Colonic mucosa (tissue), 4 donors: ENCODE data around the gene EFEMP1. TPM values are rescaled to one million over a fixed set of nuclear protein-coding genes. Genes with fewer than 3 reads are reported as not detected.

Experiments
- DNase-seq: peaks from one replicate; pipeline ENCODE4 v3.0.0-alpha.2; 2020
- H3K27ac ChIP-seq: fragments of 200-600 bp; one replicate; pipeline ENCODE4 v1.8.0; 2021
- H3K27me3 ChIP-seq: fragments of 200-600 bp; one replicate; pipeline ENCODE4 v1.8.0; 2021
- H3K36me3 ChIP-seq: fragments of 200-600 bp; one replicate; pipeline ENCODE4 v1.8.0; 2021
- H3K4me1 ChIP-seq: fragments of 200-600 bp; one replicate; pipeline ENCODE4 v1.8.0; 2021; ENCODE audit warnings: mild to moderate bottlenecking
- H3K4me3 ChIP-seq: fragments of 200-600 bp; one replicate; pipeline ENCODE4 v1.8.0; 2021
- H3K9ac ChIP-seq, 2 donors: one replicate each; pipeline ENCODE4 v1.7.0; 2013; ENCODE audit warnings: control low read depth in 2 of 2, low read depth in 2 of 2, low read length in 2 of 2
- H3K9me3 ChIP-seq: fragments of 200-600 bp; one replicate; pipeline ENCODE4 v1.8.0; 2021
- CTCF ChIP-seq: fragments of 200-600 bp; IDR thresholded peaks from one replicate; pipeline ENCODE4 v1.8.0; 2022; ENCODE audit warnings: antibody characterized with exemption, mild to moderate bottlenecking
- intact Hi-C: fragments of 100-400 bp; cut with DNase I; formaldehyde crosslinking; loops from one replicate; pipeline ENCODE4 v1.14.1; 2022
- total RNA-seq, 2 donors: library from RNA; stranded (reverse); fragmentation: NEBNext Ultra II Directional in 1 of 2; extraction: Animal tissue kit (Norgen Biotek cat#: 25700) in 1 of 2; gene quantifications; one replicate each; pipeline ENCODE4 v1.2.1, GENCODE V29; 2021
- donor health status: healthy.
- donor health status: DM: no; HTN: no; CAD: no.
- donor health status: DM: no; HTN: no; CAD: no.

Gene EFEMP1
- total RNA-seq, 2 donors from 2014 or later: 16.2 to 25.2 TPM

- no peaks in the 10 kb centered on the region for H3K27me3 ChIP-seq
- DNase-seq: no peak
- H3K4me1 ChIP-seq: no peaks in the 10 kb centered on the region
- H3K27ac ChIP-seq: no peak overlapping the region
- H3K9ac ChIP-seq: no peak overlapping the region
- intact Hi-C loops: no loop called here
- TF ChIP-seq CTCF: no peak
- no peak overlapping the region for H3K4me3 ChIP-seq
- H3K9me3 ChIP-seq: no peaks in the 10 kb centered on the region
- no peaks in the 10 kb centered on the region for H3K36me3 ChIP-seq
These were observed 41.7 kb upstream of the EFEMP1 start for GRCh38 chr2:55965276-55965675.

- H3K4me3 ChIP-seq: no peak overlapping the region
- H3K9me3 ChIP-seq: no peaks in the 10 kb centered on the region
- no peak for DNase-seq
- intact Hi-C loops: loop anchor here (5.0 kb wide), 2 partner anchors 196 to 246 kb away; no protein-coding TSS in a partner anchor
- H3K27me3 ChIP-seq: no peaks in the 10 kb centered on the region
- H3K36me3 ChIP-seq: no peaks in the 10 kb centered on the region
- H3K9ac ChIP-seq: no peak overlapping the region
- H3K4me1 ChIP-seq: no peaks in the 10 kb centered on the region
- H3K27ac ChIP-seq: no peak overlapping the region
- TF ChIP-seq CTCF: no peak
These were observed 39.3 kb upstream of the EFEMP1 start for GRCh38 chr2:55962915-55963314.

GRCh38 chr2:55961318-55961911 is 37.8 kb upstream of the EFEMP1 start:
- Histone ChIP-seq H3K36me3 (no peaks in the 10 kb centered on the region), H3K27ac (no peak overlapping the region), H3K27me3 (no peaks in the 10 kb centered on the region), H3K4me3 (no peak overlapping the region), H3K4me1 (no peaks in the 10 kb centered on the region), H3K9ac (no peak overlapping the region), H3K9me3 (no peaks in the 10 kb centered on the region)
- intact Hi-C loops: loop anchor here (5.0 kb wide), 2 partner anchors 194 to 244 kb away; no protein-coding TSS in a partner anchor
- no peak for DNase-seq
- peak; percentile 62 for TF ChIP-seq CTCF

- Histone ChIP-seq H3K27ac (no peak overlapping the region), H3K27me3 (no peaks in the 10 kb centered on the region), H3K9ac (no peak overlapping the region), H3K36me3 (no peaks in the 10 kb centered on the region), H3K9me3 (no peaks in the 10 kb centered on the region), H3K4me1 (no peaks in the 10 kb centered on the region), H3K4me3 (no peak overlapping the region)
- intact Hi-C loops: no loop called here
- DNase-seq: no peak
- no peak for TF ChIP-seq CTCF
These were observed 35.2 kb upstream of the EFEMP1 start for GRCh38 chr2:55958756-55959155.

- intact Hi-C loops: no loop called here
These were observed 33.6 kb upstream of the EFEMP1 start for GRCh38 chr2:55957142-55957541.

More at GRCh38 chr2:55957142-55957541, 33.6 kb upstream of the EFEMP1 start:
- H3K27ac ChIP-seq: no peak overlapping the region
- H3K36me3 ChIP-seq: no peaks in the 10 kb centered on the region
- H3K9ac ChIP-seq: no peak overlapping the region
- H3K27me3 ChIP-seq: no peaks in the 10 kb centered on the region
- H3K4me1 ChIP-seq: no peaks in the 10 kb centered on the region
- no peak for TF ChIP-seq CTCF
- DNase-seq: no peak
- H3K4me3 ChIP-seq: no peak overlapping the region
- no peaks in the 10 kb centered on the region for H3K9me3 ChIP-seq
